ENCODE results near the gene TIGD3. TPM values are rescaled to one million over a fixed set of nuclear protein-coding genes. Genes with fewer than 3 reads are reported as not detected.

The TIGD3 gene
- total RNA-seq, 1 experiment from 2014 or later, result 1.3 TPM

Other genes with a start within 250 kb of the TIGD3 start
- 38.4 and 44.2 TPM in 2 replicates for gene TM7SF2, start 242.9 kb upstream of the TIGD3 start, total RNA-seq (2014; rRNA removed)
- 48.2 and 59.0 TPM in 2 replicates for gene ZNHIT2, start 237.1 kb upstream of the TIGD3 start, total RNA-seq (2014; rRNA removed)
- gene FAU, start 232.6 kb upstream of the TIGD3 start, total RNA-seq (2014; rRNA removed), result 1,119 and 1,157 TPM in 2 replicates
- gene MRPL49, start 232.4 kb upstream of the TIGD3 start, total RNA-seq (2014; rRNA removed), result 163 and 183 TPM in 2 replicates
- gene SYVN1, start 220.2 kb upstream of the TIGD3 start, total RNA-seq (2014; rRNA removed), result 22.3 and 33.2 TPM in 2 replicates
- not detected in 2 replicates for gene SPDYC, start 184.5 kb upstream of the TIGD3 start, total RNA-seq (2014; rRNA removed)
- gene CAPN1, start 172.8 kb upstream of the TIGD3 start, total RNA-seq (2014; rRNA removed), result 307 and 407 TPM in 2 replicates
- 29.0 and 39.7 TPM in 2 replicates for gene POLA2, start 92.8 kb upstream of the TIGD3 start, total RNA-seq (2014; rRNA removed)
- 16.6 and 25.7 TPM in 2 replicates for gene CDC42EP2, start 39.9 kb upstream of the TIGD3 start, total RNA-seq (2014; rRNA removed)
- gene DPF2, start 20.9 kb upstream of the TIGD3 start, total RNA-seq (2014; rRNA removed), result 45.8 and 63.1 TPM in 2 replicates
- gene SLC25A45, start 27.9 kb downstream of the TIGD3 start, total RNA-seq (2014; rRNA removed), result 12.7 and 13.1 TPM in 2 replicates
- gene FRMD8, start 31.9 kb downstream of the TIGD3 start, total RNA-seq (2014; rRNA removed), result 68.3 and 93.2 TPM in 2 replicates
- 47.9 and 96.6 TPM in 2 replicates for gene NEAT1, start 68.0 kb downstream of the TIGD3 start, total RNA-seq (2014; rRNA removed)
- 1,345 and 2,062 TPM in 2 replicates for gene MALAT1, start 144.3 kb downstream of the TIGD3 start, total RNA-seq (2014; rRNA removed)
- gene SCYL1, start 170.3 kb downstream of the TIGD3 start, total RNA-seq (2014; rRNA removed), result 201 and 262 TPM in 2 replicates
- 197 and 233 TPM in 2 replicates for gene LTBP3, start 203.6 kb downstream of the TIGD3 start, total RNA-seq (2014; rRNA removed)
- gene ZNRD2, start 215.7 kb downstream of the TIGD3 start, total RNA-seq (2014; rRNA removed), result 126 and 206 TPM in 2 replicates
- gene FAM89B, start 217.8 kb downstream of the TIGD3 start, total RNA-seq (2014; rRNA removed), result 76.3 and 87.7 TPM in 2 replicates
- gene EHBP1L1, start 221.3 kb downstream of the TIGD3 start, total RNA-seq (2014; rRNA removed), result 126 and 200 TPM in 2 replicates
- gene KCNK7, start 241.0 kb downstream of the TIGD3 start, total RNA-seq (2014; rRNA removed), result 0.58 and 0.69 TPM in 2 replicates